Stimulated activated CD8-positive, alpha-beta memory T cell treated with anti-CD3 and anti-CD28 coated beads, Interleukin-4, amount 100 ng/mL, for 1 hour (primary cell): ENCODE data around the gene FBXO17.
"Not testable (repeated sequence)": the region's sequence is repeated elsewhere in the genome, so short reads cannot be mapped to it uniquely, and the experiment has no call there.

Experiments used
- DNase-seq, 2 donors: peaks; one replicate each; pipeline ENCODE4 v3.0.0-alpha.2; 2020; ENCODE audit warnings: low read depth in 2 of 2, low spot score in 1 of 2

The FBXO17 gene

DNA sequence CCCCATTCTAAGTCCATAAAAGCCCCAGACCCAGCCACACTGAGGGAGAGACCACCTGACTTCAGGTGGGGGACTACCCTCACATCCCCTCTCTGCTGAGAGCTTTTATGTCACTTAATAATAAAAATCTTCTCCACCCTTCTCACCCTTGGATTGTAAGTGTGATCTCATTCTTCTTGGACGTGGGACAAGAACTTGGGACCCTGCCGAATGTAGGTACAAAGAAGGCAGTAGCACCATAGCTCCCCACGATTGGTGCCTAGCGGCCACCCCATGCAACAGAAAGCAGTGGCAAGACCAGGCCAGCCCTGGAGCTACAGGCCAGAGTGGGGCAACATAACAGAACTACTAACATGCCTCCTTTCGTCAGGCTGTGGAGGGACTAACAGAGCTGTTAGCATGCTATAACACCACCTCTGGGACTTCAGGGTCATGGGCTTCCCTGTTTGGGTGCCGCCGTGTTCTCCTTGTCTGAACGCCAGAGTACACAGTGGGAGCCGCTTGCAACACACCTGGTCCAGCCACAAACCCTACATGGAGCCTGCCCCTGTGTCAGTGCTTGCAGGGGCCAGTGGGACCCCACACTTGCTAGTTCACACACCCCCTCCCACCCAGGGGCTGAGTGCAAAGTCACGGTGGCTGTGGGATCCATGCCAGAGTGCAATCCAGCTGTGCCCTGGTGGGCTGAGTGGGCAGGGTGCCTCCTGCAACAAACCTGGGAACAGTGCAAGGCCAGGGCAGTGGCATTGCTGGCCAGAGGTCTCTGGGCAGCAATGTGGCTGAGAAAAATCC is 5.2 kb upstream of the FBXO17 start:
- DNase-seq: no peak

DNA sequence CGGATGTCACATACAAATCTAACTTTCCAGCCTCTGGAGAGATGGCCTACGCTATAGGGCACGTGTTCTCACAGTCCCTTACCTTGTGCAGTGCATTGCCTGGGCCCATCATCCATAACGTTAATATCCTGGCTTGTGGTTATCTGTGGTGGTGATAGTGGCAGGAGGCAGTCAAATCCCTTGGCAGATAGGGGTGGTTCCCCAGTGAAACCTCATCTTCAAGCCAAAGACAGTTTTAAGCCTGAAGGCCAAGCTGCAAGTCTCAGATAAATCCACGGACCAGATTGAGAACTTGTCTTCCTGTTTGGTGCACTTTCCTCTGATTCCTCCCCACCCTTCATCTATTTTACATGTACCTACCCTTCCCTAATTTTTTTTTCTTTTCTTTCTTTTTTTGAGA is 4.3 kb upstream of the FBXO17 start:
- DNase-seq: no peak

DNA sequence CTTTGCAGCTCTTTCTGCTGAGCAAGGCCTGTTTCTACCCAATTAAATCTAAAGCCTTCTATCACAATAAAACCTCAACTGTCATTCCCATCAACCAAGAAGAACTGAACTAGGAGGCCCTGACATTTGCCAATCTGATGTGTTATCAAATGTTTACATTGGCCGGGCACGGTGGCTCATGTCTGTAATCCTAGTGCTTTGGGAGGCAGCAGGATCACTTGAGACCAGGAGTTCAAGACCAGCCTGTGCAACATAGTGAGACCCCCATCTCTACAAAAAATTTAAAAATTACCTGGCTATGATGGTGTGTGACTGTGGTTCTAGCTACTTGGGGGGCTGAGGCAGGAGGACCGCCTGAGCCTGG is 2.8 kb upstream of the FBXO17 start:
- DNase-seq: no peak

- no peak for DNase-seq
These were observed 2.1 kb upstream of the FBXO17 start for GRCh38 chr19:38977445-38978325.

GRCh38 chr19:38975861-38976271 is 324 bp upstream of the FBXO17 start:
- no peak for DNase-seq

- no peak for DNase-seq
These were observed 823 bp downstream of the FBXO17 start for GRCh38 chr19:38974624-38975213.

DNA sequence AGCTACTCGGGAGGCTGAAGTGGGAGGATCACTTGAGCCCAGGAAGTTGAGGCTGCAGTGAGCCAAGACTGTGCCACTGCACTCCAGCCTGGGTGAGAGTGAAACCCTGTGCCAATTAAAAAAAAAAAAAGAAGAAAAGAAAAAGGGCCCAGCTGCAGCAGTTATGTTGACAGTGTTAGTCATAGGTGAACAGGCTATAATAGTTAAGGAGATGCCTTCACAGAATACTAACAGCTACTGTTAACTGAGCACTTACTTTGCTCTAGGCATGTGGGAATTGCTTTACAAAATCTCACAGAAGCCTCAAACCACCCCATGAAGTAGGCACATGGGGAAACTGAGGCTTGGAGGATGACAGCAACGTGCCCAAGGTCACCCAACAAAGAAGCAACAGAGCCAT is 3.9 kb downstream of the FBXO17 start:
- no peak for DNase-seq

GRCh38 chr19:38970664-38971532 is 4.6 kb downstream of the FBXO17 start:
- DNase-seq: no peak

- DNase-seq: not testable (repeated sequence)
These were observed 9.4 kb downstream of the FBXO17 start for GRCh38 chr19:38966149-38966548.

DNA sequence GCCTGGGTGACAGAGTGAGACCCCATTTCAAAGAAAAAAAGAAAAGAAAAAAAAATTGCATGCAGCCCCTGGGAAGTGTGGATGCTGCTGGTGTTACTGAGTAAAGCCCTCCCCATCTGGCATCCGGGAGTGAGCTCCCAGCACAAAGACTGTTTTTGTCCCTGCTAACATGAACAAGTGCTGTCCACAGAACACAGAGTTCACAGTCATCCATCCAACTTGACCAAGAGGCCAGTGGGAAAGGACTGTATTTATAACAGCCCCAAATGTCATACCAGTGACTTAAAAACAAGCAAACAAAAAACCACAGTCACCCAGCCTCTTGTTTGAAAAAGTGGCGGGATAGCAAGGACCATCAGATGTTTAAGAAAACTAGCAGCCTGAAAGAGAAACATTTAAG is 10.8 kb downstream of the FBXO17 start:
- no peak for DNase-seq

DNA sequence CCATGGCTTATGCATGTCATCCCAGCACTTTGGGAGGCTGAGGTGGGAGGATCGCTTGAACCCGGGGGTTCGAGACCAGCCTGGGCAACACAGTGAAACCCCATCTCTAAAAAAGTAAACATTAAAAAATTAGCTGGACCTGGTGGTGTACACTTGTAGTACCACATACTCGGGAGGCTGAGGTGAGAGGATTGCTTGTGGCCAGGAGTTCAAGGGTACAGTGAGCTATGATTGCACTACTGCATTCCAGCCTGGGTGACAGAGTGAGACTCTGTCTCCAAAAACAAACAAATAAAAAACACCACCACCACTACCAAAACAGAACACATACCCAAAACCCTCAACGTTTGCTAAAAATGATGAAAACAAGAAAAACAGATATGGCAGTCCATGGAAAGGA is 15.9 kb downstream of the FBXO17 start:
- no peak for DNase-seq

DNA sequence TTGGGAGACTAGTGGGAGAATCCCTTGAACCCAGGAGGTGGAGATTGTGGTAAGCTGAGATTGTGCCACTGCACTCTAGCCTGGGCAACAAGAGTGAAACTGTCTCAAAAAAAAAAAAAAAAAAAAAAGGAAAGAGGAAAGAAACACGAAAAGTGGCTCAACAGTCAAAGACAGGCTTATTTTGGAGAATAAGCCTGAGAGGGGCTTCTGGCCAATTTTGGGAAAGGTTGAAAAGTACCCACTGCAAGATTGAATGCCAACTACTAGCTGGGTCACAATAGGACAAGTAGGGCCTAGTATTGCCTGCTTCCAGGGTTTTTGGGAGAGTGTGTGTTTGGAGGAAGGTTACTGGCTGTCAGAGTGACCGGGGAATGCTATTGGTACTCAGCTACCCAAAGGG is 17.2 kb downstream of the FBXO17 start:
- DNase-seq: no peak

GRCh38 chr19:38956264-38956663 is 19.3 kb downstream of the FBXO17 start:
- no peak for DNase-seq

GRCh38 chr19:38953677-38954076 is 21.9 kb downstream of the FBXO17 start:
- no peak for DNase-seq

GRCh38 chr19:38952395-38953165 is 23.0 kb downstream of the FBXO17 start:
- no peak for DNase-seq

DNA sequence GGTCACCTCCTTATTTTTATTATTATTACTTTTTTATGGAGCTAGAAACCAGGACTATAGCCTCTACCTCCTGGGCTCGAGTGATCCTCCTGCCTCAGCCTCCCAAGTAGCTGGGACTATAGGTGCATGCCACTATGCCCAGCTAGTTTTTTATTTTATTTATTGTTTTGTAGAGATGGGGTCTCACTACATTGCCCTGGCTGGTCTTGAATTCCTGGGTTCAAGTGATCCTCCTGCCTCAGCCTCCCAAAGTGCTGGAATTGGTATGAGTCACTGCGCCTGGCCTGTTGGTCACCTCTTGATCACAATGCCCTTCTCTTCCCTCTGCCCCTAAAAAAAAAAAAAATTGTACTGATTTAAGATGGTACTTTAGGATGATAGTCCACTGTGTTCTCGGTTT is 24.4 kb downstream of the FBXO17 start:
- DNase-seq: no peak

DNA sequence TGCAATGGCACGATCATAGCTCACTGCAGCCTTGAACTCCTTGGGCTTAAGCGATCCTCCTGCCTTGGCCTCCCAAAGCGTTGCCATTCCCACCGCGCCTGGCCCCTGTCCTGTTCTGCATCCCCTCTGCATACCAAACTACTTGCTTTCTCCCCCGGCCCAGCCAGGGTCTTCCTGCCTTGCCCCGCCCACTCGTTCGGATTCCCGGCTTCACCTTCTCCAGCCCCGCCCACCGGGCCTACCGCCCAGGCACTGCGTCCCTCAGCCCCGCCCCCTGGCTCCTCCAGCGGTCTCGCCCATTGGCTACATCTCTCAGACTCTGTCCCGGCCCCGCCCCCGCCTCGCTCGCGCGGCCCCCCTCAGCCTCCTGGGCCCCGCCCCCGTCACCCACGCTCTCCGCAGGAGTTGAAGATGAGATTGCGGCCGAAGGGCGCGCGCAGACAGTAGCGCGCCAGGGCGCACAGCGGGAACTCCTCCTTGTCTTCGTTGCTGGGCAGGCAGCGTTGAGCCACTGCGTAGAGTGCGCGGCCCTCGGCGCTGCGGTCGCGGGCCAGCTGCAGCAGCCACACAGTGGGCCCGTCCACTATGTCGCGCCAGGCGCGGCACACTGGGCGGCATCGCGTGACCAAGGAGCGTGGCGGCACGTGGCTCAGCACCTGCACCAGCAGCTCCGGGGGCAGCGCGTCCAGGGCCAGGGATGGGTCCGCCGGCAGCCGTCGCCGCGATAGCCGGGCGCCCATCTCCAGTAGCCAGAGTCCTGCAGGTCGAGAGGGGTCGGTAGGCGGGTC is 25.8 kb downstream of the FBXO17 start:
- DNase-seq: peak; percentile 30 to 70

DNA sequence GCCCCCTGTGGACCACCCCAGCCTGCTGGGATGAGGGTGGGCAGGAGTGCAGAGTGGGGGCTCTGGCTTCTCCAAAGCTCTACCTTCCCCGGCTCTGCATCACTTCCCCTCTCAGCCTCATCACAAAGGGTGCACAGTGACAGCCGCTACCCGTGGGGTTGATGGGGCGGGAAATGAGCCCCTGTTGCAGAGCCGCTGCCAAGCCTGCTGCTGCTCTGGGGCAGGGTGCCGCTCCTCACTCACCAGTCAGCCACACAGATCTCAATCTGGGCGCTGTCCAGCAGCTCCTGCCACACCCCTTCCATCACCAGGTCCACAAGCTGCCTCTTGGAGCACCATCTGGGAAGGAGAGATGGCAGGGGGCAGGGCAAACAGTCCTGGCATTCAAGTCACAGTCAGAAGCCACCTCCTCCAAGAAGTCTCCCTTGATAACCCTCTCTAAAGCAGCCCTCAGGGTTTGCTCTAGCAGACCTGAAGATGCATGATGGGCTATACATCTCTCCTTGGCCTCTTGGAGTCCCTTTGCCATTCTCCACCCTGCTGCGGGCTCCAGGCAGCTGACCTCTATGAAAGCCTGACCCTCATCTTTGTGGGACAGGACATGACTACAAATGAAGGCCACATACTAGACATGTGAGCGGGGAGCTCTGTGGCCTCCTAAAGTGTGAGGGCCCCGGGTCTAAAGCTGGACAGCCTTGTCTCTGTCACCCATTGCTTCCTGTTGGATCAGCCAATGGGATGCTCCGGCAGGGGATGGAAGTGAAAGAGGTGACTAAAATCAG is 29.1 kb downstream of the FBXO17 start:
- DNase-seq: no peak
